HCT116 (cell line): ENCODE measurements around the gene IL31RA. TPM values are rescaled to one million over a fixed set of nuclear protein-coding genes. Genes with fewer than 3 reads are reported as not detected.
"Not testable (repeated sequence)": the region's sequence is repeated elsewhere in the genome, so short reads cannot be mapped to it uniquely, and the experiment has no call there.

Experiments
- ATAC-seq: fragments of 200-7000 bp; cut with Tn5 transposase; 2 replicates; pipeline ENCODE4 v1.9.1; 2020; ENCODE audit warnings: mild to moderate bottlenecking, moderate library complexity
- BruUV-seq: library from RNA; stranded (reverse); fragments of 400-500 nt; replicated peaks from 2 replicates; lab custom pipeline; 2021; lab: Mats Ljungman, UMichigan
- CTCF ChIA-PET: fragments of 300-600 bp; sonication (Branson Sonifier 250); formaldehyde crosslinking; loops from one replicate; lab custom pipeline; 2021; ENCODE audit warnings: antibody characterized with exemption; lab: Charles Lee
- POLR2A ChIA-PET: fragments of 300-600, 350-600 bp; sonication (Branson Sonifier 250); formaldehyde crosslinking; loops from one replicate; lab custom pipeline; 2021; ENCODE audit warnings: antibody characterized with exemption; lab: Charles Lee
- RAD21 ChIA-PET, 2 experiments: fragments of 300-600 bp; sonication (Branson Sonifier 250); formaldehyde crosslinking; loops; one replicate each; lab custom pipeline; 2023; ENCODE audit warnings: low total read pairs in 2 of 2; ENCODE audit not compliant: uncharacterized antibody in 2 of 2, unreplicated experiment in 2 of 2, low non-redundant PET in 1 of 2; lab: Charles Lee
- DNase-seq: peaks from one replicate; pipeline ENCODE4 v3.0.0-alpha.2; 2010; ENCODE audit warnings: low read depth, low spot score
- H2AFZ ChIP-seq: fragments of 200-600 bp; shearing (Covaris generic), sonication (generic); 2 replicates; pipeline ENCODE4 v1.6.1; 2017; ENCODE audit warnings: low read depth, mixed run types, mixed read lengths, antibody characterized with exemption, low read length; ENCODE audit not compliant: poor library complexity, severe bottlenecking
- H3K27ac ChIP-seq: 2 replicates; pipeline ENCODE4 v1.5.1; 2012; ENCODE audit warnings: low read depth, low read length
- H3K27me3 ChIP-seq: fragments of 200-600 bp; sonication (generic); 2 replicates; pipeline ENCODE4 v1.6.1; 2016; ENCODE audit warnings: mixed run types, low read length, mixed read lengths; ENCODE audit not compliant: insufficient read depth
- H3K36me3 ChIP-seq, 2 experiments: fragments of 200-500 bp in 1 of 2; fragments of 200-600 bp in 1 of 2; sonication (Bioruptor generic) in 1 of 2; sonication (generic) in 1 of 2; 2 replicates each; pipeline versions ENCODE4 v1.5.1 to v1.6.1; 2014 to 2016; ENCODE audit warnings: low read length in 2 of 2, inconsistent platforms in 1 of 2, mixed read lengths in 1 of 2, mixed run types in 1 of 2; ENCODE audit not compliant: insufficient read depth in 2 of 2, control insufficient read depth in 1 of 2
- H3K4me1 ChIP-seq, 2 experiments: fragments of 200-600 bp in 1 of 2; sonication (generic) in 1 of 2; 2 replicates each; pipeline versions ENCODE4 v1.5.1 to v1.6.1; 2012 to 2017; ENCODE audit warnings: low read length in 2 of 2, inconsistent platforms in 1 of 2, mild to moderate bottlenecking in 1 of 2, mixed read lengths in 1 of 2, mixed run types in 1 of 2, moderate library complexity in 1 of 2; ENCODE audit not compliant: insufficient read depth in 2 of 2, control insufficient read depth in 1 of 2
- H3K4me2 ChIP-seq: fragments of 200-600 bp; sonication (generic); 2 replicates; pipeline ENCODE4 v1.6.1; 2017; ENCODE audit warnings: mixed run types, low read length, mixed read lengths
- H3K4me3 ChIP-seq, 2 experiments: fragments of 200-600 bp in 1 of 2; sonication (generic) in 1 of 2; replicated peaks in 1 of 2; 2 replicates each; pipeline ENCODE4 v1.5.1; 2011 to 2016; ENCODE audit warnings: low read length in 2 of 2, control low read depth in 1 of 2, low read depth in 1 of 2, mild to moderate bottlenecking in 1 of 2, mixed read lengths in 1 of 2, mixed run types in 1 of 2
- H3K79me2 ChIP-seq: fragments of 200-600 bp; sonication (generic); 2 replicates; pipeline ENCODE4 v1.6.1; 2017; ENCODE audit warnings: mild to moderate bottlenecking, mixed run types, low read length, moderate library complexity, mixed read lengths; ENCODE audit not compliant: insufficient read depth
- H3K9ac ChIP-seq: fragments of 200-600 bp; sonication (generic); 2 replicates; pipeline ENCODE4 v1.6.1; 2016; ENCODE audit warnings: low read length, mixed read lengths
- H3K9me2 ChIP-seq: fragments of 200-600 bp; sonication (generic), shearing (Covaris generic); 2 replicates; pipeline ENCODE4 v1.6.1; 2017; ENCODE audit warnings: mixed run types, mild to moderate bottlenecking, moderate library complexity; ENCODE audit not compliant: insufficient read depth
- H3K9me3 ChIP-seq, 2 experiments: fragments of 200-500 bp in 1 of 2; fragments of 200-600 bp in 1 of 2; sonication (Bioruptor generic) in 1 of 2; sonication (generic) in 1 of 2; 2 replicates each; pipeline ENCODE4 v1.6.1; 2014 to 2017; ENCODE audit warnings: low read length in 2 of 2, mixed read lengths in 2 of 2, inconsistent platforms in 1 of 2, low read depth in 1 of 2, mild to moderate bottlenecking in 1 of 2, mixed run types in 1 of 2, moderate library complexity in 1 of 2; ENCODE audit not compliant: control insufficient read depth in 1 of 2, insufficient read depth in 1 of 2
- H4K20me1 ChIP-seq: fragments of 200-600 bp; sonication (generic), shearing (Covaris generic); 2 replicates; pipeline ENCODE4 v1.6.1; 2017; ENCODE audit warnings: mixed run types, mild to moderate bottlenecking, moderate library complexity; ENCODE audit not compliant: insufficient read depth
- CBX3 ChIP-seq: IDR thresholded peaks from 2 replicates; pipeline ENCODE4 v1.6.1; 2012; ENCODE audit warnings: low read depth
- EGR1 ChIP-seq: IDR thresholded peaks from 2 replicates; pipeline ENCODE4 v1.6.1; 2012; ENCODE audit warnings: low read depth
- ELF1 ChIP-seq: IDR thresholded peaks from 2 replicates; pipeline ENCODE4 v1.6.1; 2012; ENCODE audit warnings: low read depth, borderline replicate concordance
- EZH2phosphoT487 ChIP-seq: fragments of 200-600 bp; IDR thresholded peaks from 2 replicates; pipeline ENCODE4 v1.6.1; 2018; ENCODE audit warnings: antibody characterized with exemption, borderline replicate concordance
- FOSL1 ChIP-seq: IDR thresholded peaks from 2 replicates; pipeline ENCODE4 v1.6.1; 2012; ENCODE audit warnings: low read depth
- JUND ChIP-seq: IDR thresholded peaks from 2 replicates; pipeline ENCODE4 v1.6.1; 2012
- POLR2A ChIP-seq: IDR thresholded peaks from 2 replicates; pipeline ENCODE4 v1.7.0; 2011; ENCODE audit warnings: borderline replicate concordance; ENCODE audit not compliant: insufficient read depth, insufficient read length; ENCODE audit errors: extremely low read depth
- POLR2AphosphoS5 ChIP-seq: IDR thresholded peaks from 2 replicates; pipeline ENCODE4 v1.6.1; 2011; ENCODE audit warnings: mild to moderate bottlenecking, low read depth, low read length, moderate library complexity
- RAD21 ChIP-seq: IDR thresholded peaks from 2 replicates; pipeline ENCODE4 v1.6.1; 2012; ENCODE audit warnings: low read depth, mild to moderate bottlenecking
- REST ChIP-seq: IDR thresholded peaks from 2 replicates; pipeline ENCODE4 v1.6.1; 2012; ENCODE audit warnings: low read depth
- SIN3A ChIP-seq: IDR thresholded peaks from 2 replicates; pipeline ENCODE4 v1.6.1; 2012; ENCODE audit warnings: low read depth
- SP1 ChIP-seq: IDR thresholded peaks from 2 replicates; pipeline ENCODE4 v1.6.1; 2012; ENCODE audit warnings: low read depth
- SRF ChIP-seq: IDR thresholded peaks from 2 replicates; pipeline ENCODE4 v1.6.1; 2012; ENCODE audit warnings: low read depth
- YY1 ChIP-seq: IDR thresholded peaks from 2 replicates; pipeline ENCODE4 v1.6.1; 2011; ENCODE audit warnings: low read length, low read depth, moderate library complexity, mild to moderate bottlenecking; ENCODE audit not compliant: insufficient replicate concordance; ENCODE audit errors: extremely low read depth
- ZFX ChIP-seq: fragments of 450-650 bp; IDR thresholded peaks from 2 replicates; pipeline ENCODE4 v1.6.1; 2017
- ZNF274 ChIP-seq: fragments of 200-500 bp; sonication (Bioruptor generic); IDR thresholded peaks from 2 replicates; pipeline ENCODE4 v1.6.1; 2014; ENCODE audit warnings: mild to moderate bottlenecking, low read depth, low read length, inconsistent platforms
- intact Hi-C: fragments of 100-400 bp; cut with micrococcal nuclease; formaldehyde crosslinking; loops from 2 replicates; pipeline ENCODE4 v1.10.0; 2022
- total RNA-seq: library from RNA; stranded (reverse); gene quantifications from one replicate; pipeline ENCODE4 v1.2.1, GENCODE V29; 2021; ENCODE audit not compliant: unreplicated experiment
- TF ChIP-seq, protein P1 (sequence below): IDR thresholded peaks from 2 replicates; pipeline ENCODE4 v1.6.1; 2011; ENCODE audit warnings: mild to moderate bottlenecking, low read length, moderate library complexity; ENCODE audit not compliant: insufficient replicate concordance; ENCODE audit errors: extremely low read depth

IL31RA gene
- total RNA-seq, 1 experiment from 2014 or later = 0.59 TPM

DNA sequence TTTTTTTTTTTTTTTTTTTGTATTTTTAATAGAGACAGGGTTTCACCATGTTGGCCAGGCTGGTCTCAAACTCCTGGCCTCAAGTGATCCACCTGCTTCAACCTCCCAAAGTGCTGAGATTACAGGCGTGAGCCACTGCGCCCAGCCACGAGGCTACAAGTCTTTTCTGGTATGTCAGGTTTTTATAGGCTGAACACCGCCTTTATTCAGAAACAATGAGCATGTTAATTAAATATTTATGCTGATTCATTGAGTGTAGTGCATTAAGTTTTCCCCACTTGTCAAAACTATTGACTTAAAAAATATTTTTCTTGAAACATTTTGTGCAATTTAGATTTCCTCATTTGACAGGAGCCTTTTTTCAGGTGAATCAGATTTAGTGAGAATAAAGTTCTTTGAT lies 35.2 kb upstream of the IL31RA start:
- POLR2A ChIA-PET, RAD21 ChIA-PET, BruUV-seq: not testable (repeated sequence)

GRCh38 chr5:55816342-55816741 lies 34.8 kb upstream of the IL31RA start:
- Histone ChIP-seq H3K27me3 (no peaks in the 10 kb centered on the region), H3K27ac (no peak overlapping the region), H2AFZ (no peak overlapping the region), H3K79me2 (no peaks in the 10 kb centered on the region), H3K4me3 (no peak overlapping the region), H3K36me3 (no peaks in the 10 kb centered on the region), H3K9ac (no peak overlapping the region), H3K4me2 (no peak overlapping the region), H3K4me1 (no peaks in the 10 kb centered on the region), H3K9me2 (no peaks in the 10 kb centered on the region), H3K9me3 (no peaks in the 10 kb centered on the region), H4K20me1 (no peaks in the 10 kb centered on the region)
- RAD21 ChIA-PET = no interaction called here
- ATAC-seq (no peak), DNase-seq (no peak)
- CTCF ChIA-PET = no interaction called here
- POLR2A ChIA-PET = no interaction called here
- TF ChIP-seq FOSL1 (no peak), POLR2A (no peak), ZFX (no peak), EZH2phosphoT487 (no peak), SIN3A (no peak), RAD21 (no peak), POLR2AphosphoS5 (no peak), REST (no peak), ZNF274 (no peak), SP1 (no peak), JUND (no peak), YY1 (no peak), CBX3 (no peak), SRF (no peak), EGR1 (no peak), ELF1 (no peak)
- TF ChIP-seq, protein P1, sequence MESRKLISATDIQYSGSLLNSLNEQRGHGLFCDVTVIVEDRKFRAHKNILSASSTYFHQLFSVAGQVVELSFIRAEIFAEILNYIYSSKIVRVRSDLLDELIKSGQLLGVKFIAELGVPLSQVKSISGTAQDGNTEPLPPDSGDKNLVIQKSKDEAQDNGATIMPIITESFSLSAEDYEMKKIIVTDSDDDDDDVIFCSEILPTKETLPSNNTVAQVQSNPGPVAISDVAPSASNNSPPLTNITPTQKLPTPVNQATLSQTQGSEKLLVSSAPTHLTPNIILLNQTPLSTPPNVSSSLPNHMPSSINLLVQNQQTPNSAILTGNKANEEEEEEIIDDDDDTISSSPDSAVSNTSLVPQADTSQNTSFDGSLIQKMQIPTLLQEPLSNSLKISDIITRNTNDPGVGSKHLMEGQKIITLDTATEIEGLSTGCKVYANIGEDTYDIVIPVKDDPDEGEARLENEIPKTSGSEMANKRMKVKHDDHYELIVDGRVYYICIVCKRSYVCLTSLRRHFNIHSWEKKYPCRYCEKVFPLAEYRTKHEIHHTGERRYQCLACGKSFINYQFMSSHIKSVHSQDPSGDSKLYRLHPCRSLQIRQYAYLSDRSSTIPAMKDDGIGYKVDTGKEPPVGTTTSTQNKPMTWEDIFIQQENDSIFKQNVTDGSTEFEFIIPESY = no peak
- intact Hi-C loops = no loop called here
- BruUV-seq = no TSS peak

More for the DNA sequence above, 35.2 kb upstream of the IL31RA start:
- H3K9ac ChIP-seq, H3K27ac ChIP-seq, H3K36me3 ChIP-seq, H3K4me1 ChIP-seq, H4K20me1 ChIP-seq, H3K4me3 ChIP-seq, intact Hi-C loops, CTCF ChIA-PET, H3K9me3 ChIP-seq, H3K9me2 ChIP-seq, ATAC-seq, H3K27me3 ChIP-seq, DNase-seq, H2AFZ ChIP-seq, H3K4me2 ChIP-seq, H3K79me2 ChIP-seq: not testable (repeated sequence)
